ENCODE data around the gene CILP2.

Gene CILP2

GRCh38 chr19:19504754-19505668 lies 33.1 kb upstream of the CILP2 start:
- no peak for TF ChIP-seq EZH2 (IDR thresholded peaks at IDR 0.05)
- no peak for TF ChIP-seq POLR2AphosphoS5 (IDR thresholded peaks at IDR 0.05; ENCODE audit: borderline replicate concordance, low read depth, low read length)
- TF ChIP-seq FOXP2 (optimal IDR thresholded peaks at IDR 0.05; ENCODE audit: control extremely low read depth, extremely low read length, insufficient read depth): no peak
- H3K9me3 ChIP-seq (ENCODE audit: low read depth, low read length): no peaks in the 10 kb centered on the region
- DNase-seq (ENCODE audit: low read depth, low spot score): no peak
- peaks cover 67% of the 10 kb centered on the region for H3K36me3 ChIP-seq (ENCODE audit: insufficient read depth, low read length)
- no peak overlapping the region for H3K9ac ChIP-seq (ENCODE audit: insufficient read length)
- no peak overlapping the region for H3K4me3 ChIP-seq
- no peak overlapping the region for H3K27ac ChIP-seq

DNA sequence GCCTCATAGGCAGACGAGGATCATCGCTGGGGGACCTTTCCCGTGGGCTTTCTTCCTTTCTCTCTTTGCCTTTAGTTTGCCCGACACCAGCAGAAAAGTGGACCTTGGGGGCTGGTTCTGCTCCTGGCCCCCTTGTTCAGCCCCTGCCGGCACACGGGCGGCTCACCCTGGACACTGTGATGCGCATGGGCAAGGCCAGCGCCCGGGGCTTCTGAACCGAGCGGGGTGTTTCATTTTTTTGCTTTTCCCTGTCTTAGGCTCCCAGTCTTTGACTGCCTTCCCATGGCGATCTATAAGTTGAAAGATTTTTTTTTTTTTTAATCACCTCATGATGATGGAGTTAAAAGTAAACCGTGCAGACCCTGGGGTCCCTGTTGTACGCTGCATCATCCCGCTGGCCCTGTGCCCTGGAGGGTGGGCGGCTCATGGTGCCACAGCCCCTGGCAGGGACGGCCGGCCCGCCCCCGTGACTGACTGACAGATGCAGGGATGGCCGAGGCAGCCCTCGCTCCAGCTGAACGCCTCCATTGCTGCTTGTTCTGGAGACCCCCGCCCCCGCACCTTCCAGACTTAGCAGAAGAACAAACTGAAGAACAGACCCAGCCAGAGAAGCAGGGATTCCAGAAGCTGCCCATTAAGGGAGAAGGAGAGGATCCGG lies 32.3 kb upstream of the CILP2 start:
- no peaks in the 10 kb centered on the region for H3K9me3 ChIP-seq (ENCODE audit: low read depth, low read length)
- no peak for TF ChIP-seq FOXP2 (optimal IDR thresholded peaks at IDR 0.05; ENCODE audit: control extremely low read depth, extremely low read length, insufficient read depth)
- no peak for TF ChIP-seq EZH2 (IDR thresholded peaks at IDR 0.05)
- TF ChIP-seq POLR2AphosphoS5 (IDR thresholded peaks at IDR 0.05; ENCODE audit: borderline replicate concordance, low read depth, low read length): no peak
- H3K9ac ChIP-seq (ENCODE audit: insufficient read length): no peak overlapping the region
- no peak overlapping the region for H3K27ac ChIP-seq
- peaks cover 59% of the 10 kb centered on the region for H3K36me3 ChIP-seq (ENCODE audit: insufficient read depth, low read length)
- H3K4me3 ChIP-seq: no peak overlapping the region
- no peak for DNase-seq (ENCODE audit: low read depth, low spot score)

DNA sequence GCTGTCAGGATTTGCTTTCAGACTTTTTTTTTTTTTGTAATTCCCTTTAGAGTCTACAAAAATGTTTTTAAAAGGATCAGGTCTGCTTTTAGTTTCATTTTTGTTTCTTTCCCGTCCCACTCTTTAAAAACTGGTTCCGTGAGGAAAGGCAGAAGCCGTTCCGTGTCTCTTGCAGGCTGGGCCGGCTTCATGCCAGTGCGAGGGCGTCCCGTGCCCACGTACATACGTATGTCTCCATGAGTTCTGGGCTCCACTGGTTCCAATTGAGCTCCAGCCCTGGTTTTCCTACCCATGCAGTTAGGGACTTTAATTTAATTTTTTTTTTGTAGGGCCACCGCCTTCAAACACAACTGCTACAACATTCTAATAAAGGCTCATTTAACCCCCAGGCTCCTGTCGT lies 31.5 kb upstream of the CILP2 start:
- Histone ChIP-seq H3K9ac (ENCODE audit: insufficient read length) (no peak overlapping the region), H3K4me3 (no peak overlapping the region), H3K9me3 (ENCODE audit: low read depth, low read length) (no peaks in the 10 kb centered on the region), H3K36me3 (ENCODE audit: insufficient read depth, low read length) (peaks cover 51% of the 10 kb centered on the region), H3K27ac (no peak overlapping the region)
- no peak for DNase-seq (ENCODE audit: low read depth, low spot score)
- no peak for TF ChIP-seq FOXP2 (optimal IDR thresholded peaks at IDR 0.05; ENCODE audit: control extremely low read depth, extremely low read length, insufficient read depth)
- no peak for TF ChIP-seq POLR2AphosphoS5 (IDR thresholded peaks at IDR 0.05; ENCODE audit: borderline replicate concordance, low read depth, low read length)
- TF ChIP-seq EZH2 (IDR thresholded peaks at IDR 0.05): no peak

GRCh38 chr19:19507354-19507753 lies 30.7 kb upstream of the CILP2 start:
- H3K36me3 ChIP-seq (ENCODE audit: insufficient read depth, low read length): peaks cover 44% of the 10 kb centered on the region
- no peak overlapping the region for H3K4me3 ChIP-seq
- H3K27ac ChIP-seq: no peak overlapping the region
- no peaks in the 10 kb centered on the region for H3K9me3 ChIP-seq (ENCODE audit: low read depth, low read length)
- TF ChIP-seq POLR2AphosphoS5 (IDR thresholded peaks at IDR 0.05; ENCODE audit: borderline replicate concordance, low read depth, low read length): no peak
- no peak for TF ChIP-seq FOXP2 (optimal IDR thresholded peaks at IDR 0.05; ENCODE audit: control extremely low read depth, extremely low read length, insufficient read depth)
- TF ChIP-seq EZH2 (IDR thresholded peaks at IDR 0.05): no peak
- DNase-seq (ENCODE audit: low read depth, low spot score): no peak
- H3K9ac ChIP-seq (ENCODE audit: insufficient read length): no peak overlapping the region

DNA sequence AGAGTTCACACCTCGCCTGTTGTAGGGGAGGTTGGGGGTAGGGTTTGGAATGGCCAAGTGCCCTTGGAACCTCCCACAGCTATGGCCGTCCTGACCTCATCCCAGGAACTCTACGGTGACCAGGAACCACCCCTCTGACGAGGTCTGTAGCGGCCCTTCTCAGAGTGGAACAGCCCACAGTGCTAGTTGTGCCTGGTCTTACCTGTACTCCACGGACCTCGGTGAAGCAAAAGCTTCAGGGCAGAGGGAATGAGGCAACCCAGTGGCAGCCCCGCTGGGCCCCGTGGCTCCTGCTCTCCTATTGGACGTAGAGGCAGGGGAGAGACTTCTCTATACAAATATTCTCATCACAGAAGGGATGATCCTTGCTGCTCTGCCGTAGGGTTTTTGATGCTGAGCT lies 29.8 kb upstream of the CILP2 start:
- no peaks in the 10 kb centered on the region for H3K9me3 ChIP-seq (ENCODE audit: low read depth, low read length)
- no peak for TF ChIP-seq FOXP2 (optimal IDR thresholded peaks at IDR 0.05; ENCODE audit: control extremely low read depth, extremely low read length, insufficient read depth)
- TF ChIP-seq EZH2 (IDR thresholded peaks at IDR 0.05): no peak
- TF ChIP-seq POLR2AphosphoS5 (IDR thresholded peaks at IDR 0.05; ENCODE audit: borderline replicate concordance, low read depth, low read length): no peak
- no peak overlapping the region for H3K27ac ChIP-seq
- peaks cover 36% of the 10 kb centered on the region for H3K36me3 ChIP-seq (ENCODE audit: insufficient read depth, low read length)
- H3K4me3 ChIP-seq: no peak overlapping the region
- H3K9ac ChIP-seq (ENCODE audit: insufficient read length): no peak overlapping the region
- DNase-seq (ENCODE audit: low read depth, low spot score): no peak

DNA sequence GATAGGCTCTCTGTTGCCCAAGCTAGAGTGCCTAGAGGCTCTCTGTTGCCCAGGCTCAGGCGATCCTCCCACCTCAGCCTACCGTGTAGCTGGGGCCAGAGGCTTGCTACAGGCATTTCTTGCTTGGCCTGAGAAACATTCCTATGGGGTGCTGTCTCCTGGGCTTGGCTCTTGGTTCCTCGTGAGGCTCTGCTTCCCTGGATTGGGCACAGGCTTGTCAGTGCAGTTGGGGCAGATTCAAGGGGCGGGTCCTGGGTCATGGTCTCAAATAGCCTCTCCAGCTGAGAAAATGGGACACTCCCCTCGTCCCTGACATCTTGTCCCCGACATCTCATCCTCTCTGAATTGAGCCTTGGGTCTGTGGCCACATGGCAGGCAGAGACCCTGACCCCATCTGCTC lies 27.6 kb upstream of the CILP2 start:
- peaks cover 17% of the 10 kb centered on the region for H3K36me3 ChIP-seq (ENCODE audit: insufficient read depth, low read length)
- TF ChIP-seq FOXP2 (optimal IDR thresholded peaks at IDR 0.05; ENCODE audit: control extremely low read depth, extremely low read length, insufficient read depth) (no peak), POLR2AphosphoS5 (IDR thresholded peaks at IDR 0.05; ENCODE audit: borderline replicate concordance, low read depth, low read length) (no peak), EZH2 (IDR thresholded peaks at IDR 0.05) (no peak)
- no peak overlapping the region for H3K9ac ChIP-seq (ENCODE audit: insufficient read length)
- DNase-seq (ENCODE audit: low read depth, low spot score): no peak
- no peaks in the 10 kb centered on the region for H3K9me3 ChIP-seq (ENCODE audit: low read depth, low read length)
- H3K27ac ChIP-seq: no peak overlapping the region
- no peak overlapping the region for H3K4me3 ChIP-seq

DNA sequence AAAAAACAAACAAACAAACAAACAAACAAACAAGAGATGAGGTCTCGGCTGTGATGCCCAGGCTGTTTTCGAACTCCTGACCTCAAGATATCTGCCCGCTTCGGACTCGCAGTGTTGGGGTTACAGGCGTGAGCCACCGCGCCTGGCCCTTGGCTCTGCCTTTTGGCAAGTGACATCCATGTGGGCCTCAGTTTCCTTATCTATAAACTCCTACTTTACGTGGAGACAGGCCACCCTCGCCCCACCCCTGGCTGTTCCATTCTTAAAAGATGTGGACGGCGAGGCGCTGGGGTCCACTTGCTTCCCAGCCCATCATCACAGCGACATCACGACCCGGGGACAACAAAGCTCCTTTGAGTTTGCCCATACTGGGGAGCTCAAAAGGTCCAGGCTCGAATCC lies 24.4 kb upstream of the CILP2 start:
- no peaks in the 10 kb centered on the region for H3K36me3 ChIP-seq (ENCODE audit: insufficient read depth, low read length)
- H3K9ac ChIP-seq (ENCODE audit: insufficient read length): no peak overlapping the region
- H3K4me3 ChIP-seq: no peak overlapping the region
- DNase-seq (ENCODE audit: low read depth, low spot score): no peak
- no peaks in the 10 kb centered on the region for H3K9me3 ChIP-seq (ENCODE audit: low read depth, low read length)
- H3K27ac ChIP-seq: no peak overlapping the region
- TF ChIP-seq POLR2AphosphoS5 (IDR thresholded peaks at IDR 0.05; ENCODE audit: borderline replicate concordance, low read depth, low read length) (no peak), EZH2 (IDR thresholded peaks at IDR 0.05) (no peak), FOXP2 (optimal IDR thresholded peaks at IDR 0.05; ENCODE audit: control extremely low read depth, extremely low read length, insufficient read depth) (no peak)

- Histone ChIP-seq H3K9ac (ENCODE audit: insufficient read length) (no peak overlapping the region), H3K27ac (no peak overlapping the region), H3K4me3 (no peak overlapping the region), H3K36me3 (ENCODE audit: insufficient read depth, low read length) (peaks cover 3% of the 10 kb centered on the region; the same call in 1 of the 2 replicates), H3K9me3 (ENCODE audit: low read depth, low read length) (no peaks in the 10 kb centered on the region)
- no peak for DNase-seq (ENCODE audit: low read depth, low spot score)
- no peak for TF ChIP-seq POLR2AphosphoS5 (IDR thresholded peaks at IDR 0.05; ENCODE audit: borderline replicate concordance, low read depth, low read length)
- TF ChIP-seq EZH2 (IDR thresholded peaks at IDR 0.05): no peak
- TF ChIP-seq FOXP2 (optimal IDR thresholded peaks at IDR 0.05; ENCODE audit: control extremely low read depth, extremely low read length, insufficient read depth): no peak
These were observed 23.8 kb upstream of the CILP2 start for GRCh38 chr19:19514215-19514657.
